Cardiac muscle cell (in vitro differentiated cells and primary cell): ENCODE data around the gene FN3K. TPM values are rescaled to one million over a fixed set of nuclear protein-coding genes. Genes with fewer than 3 reads are reported as not detected.

Source experiments
- DNase-seq, 2 donors: peaks; one replicate each; pipeline versions ENCODE4 v3.0.0 to v3.0.0-alpha.2; 2010 to 2017; ENCODE audit warnings: low read depth in 1 of 2, low spot score in 1 of 2
- H3K27ac ChIP-seq: fragments of 200-600 bp; sonication (generic); 2 replicates; pipeline ENCODE4 v1.5.1; 2016
- H3K27me3 ChIP-seq: fragments of 200-600 bp; sonication (generic); 2 replicates; pipeline ENCODE4 v1.6.0; 2016; ENCODE audit warnings: control low read depth
- H3K36me3 ChIP-seq: fragments of 200-600 bp; sonication (generic); 2 replicates; pipeline ENCODE4 v1.5.1; 2016; ENCODE audit warnings: control low read depth
- H3K4me1 ChIP-seq: fragments of 200-600 bp; sonication (generic); 2 replicates; pipeline ENCODE4 v1.8.1; 2017; ENCODE audit warnings: low read depth, mild to moderate bottlenecking, mixed run types
- H3K4me3 ChIP-seq: fragments of 200-600 bp; sonication (generic); 2 replicates; pipeline ENCODE4 v1.5.1; 2016; ENCODE audit warnings: mild to moderate bottlenecking
- H3K9me3 ChIP-seq: fragments of 200-600 bp; sonication (generic); 2 replicates; pipeline ENCODE4 v1.5.1; 2017; ENCODE audit warnings: low read depth, mild to moderate bottlenecking, control low read depth
- CTCF ChIP-seq: IDR thresholded peaks from 2 replicates; pipeline ENCODE4 v1.5.1; 2012; ENCODE audit warnings: low read depth, mild to moderate bottlenecking, low read length
- polyA plus RNA-seq: library from polyadenylated mRNA; unstranded; fragments of >200 nt; fragmentation: Nextera tagmentation; extraction: Ambion mirVana; gene quantifications from 2 replicates; pipeline ENCODE4 v1.2.1, GENCODE V29; 2016
- total RNA-seq: library from RNA; depleted of rRNA; stranded (reverse); fragments of >200 nt; gene quantifications from 2 replicates; pipeline ENCODE4 v1.2.3, GENCODE V29; 2016

The FN3K gene
- total and polyA plus RNA-seq, 2 experiments from 2014 or later: 10.3 to 20.6 TPM

DNA sequence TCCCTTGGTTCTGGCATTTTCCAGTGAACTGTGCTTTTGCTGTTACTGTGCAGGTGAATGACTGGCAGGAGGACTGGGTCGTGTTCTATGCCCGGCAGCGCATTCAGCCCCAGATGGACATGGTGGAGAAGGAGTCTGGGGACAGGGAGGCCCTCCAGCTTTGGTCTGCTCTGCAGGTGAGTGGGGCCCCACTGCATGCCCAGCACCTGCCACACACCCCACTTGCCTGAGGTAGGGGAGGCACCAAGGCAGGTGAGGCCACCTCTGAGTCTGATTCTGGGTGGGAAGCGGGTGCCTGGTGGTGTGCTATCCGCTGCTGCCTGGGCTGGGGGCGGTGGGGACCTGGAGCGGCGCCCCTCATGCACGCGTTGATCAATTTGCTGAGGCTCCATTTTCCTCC lies 9.0 kb upstream of the FN3K start:
- Histone ChIP-seq H3K27ac (no peak overlapping the region), H3K4me3 (no peak overlapping the region), H3K9me3 (no peaks in the 10 kb centered on the region), H3K27me3 (no peaks in the 10 kb centered on the region), H3K36me3 (peaks cover 3% of the 10 kb centered on the region), H3K4me1 (no peaks in the 10 kb centered on the region)
- TF ChIP-seq CTCF: no peak
- no peak for DNase-seq

- Histone ChIP-seq H3K36me3 (peaks cover 3% of the 10 kb centered on the region), H3K27me3 (no peaks in the 10 kb centered on the region), H3K9me3 (no peaks in the 10 kb centered on the region), H3K4me3 (no peak overlapping the region), H3K27ac (no peak overlapping the region), H3K4me1 (no peaks in the 10 kb centered on the region)
- no peak for TF ChIP-seq CTCF
- DNase-seq: no peak
Measured at GRCh38 chr17:82729479-82730260, 5.7 kb upstream of the FN3K start.

GRCh38 chr17:82732118-82732743 lies 3.2 kb upstream of the FN3K start:
- H3K9me3 ChIP-seq: no peaks in the 10 kb centered on the region
- H3K36me3 ChIP-seq: no peaks in the 10 kb centered on the region
- H3K27me3 ChIP-seq: no peaks in the 10 kb centered on the region
- H3K4me3 ChIP-seq: no peak overlapping the region
- no peak overlapping the region for H3K27ac ChIP-seq
- no peak for DNase-seq
- no peak for TF ChIP-seq CTCF
- no peaks in the 10 kb centered on the region for H3K4me1 ChIP-seq

DNA sequence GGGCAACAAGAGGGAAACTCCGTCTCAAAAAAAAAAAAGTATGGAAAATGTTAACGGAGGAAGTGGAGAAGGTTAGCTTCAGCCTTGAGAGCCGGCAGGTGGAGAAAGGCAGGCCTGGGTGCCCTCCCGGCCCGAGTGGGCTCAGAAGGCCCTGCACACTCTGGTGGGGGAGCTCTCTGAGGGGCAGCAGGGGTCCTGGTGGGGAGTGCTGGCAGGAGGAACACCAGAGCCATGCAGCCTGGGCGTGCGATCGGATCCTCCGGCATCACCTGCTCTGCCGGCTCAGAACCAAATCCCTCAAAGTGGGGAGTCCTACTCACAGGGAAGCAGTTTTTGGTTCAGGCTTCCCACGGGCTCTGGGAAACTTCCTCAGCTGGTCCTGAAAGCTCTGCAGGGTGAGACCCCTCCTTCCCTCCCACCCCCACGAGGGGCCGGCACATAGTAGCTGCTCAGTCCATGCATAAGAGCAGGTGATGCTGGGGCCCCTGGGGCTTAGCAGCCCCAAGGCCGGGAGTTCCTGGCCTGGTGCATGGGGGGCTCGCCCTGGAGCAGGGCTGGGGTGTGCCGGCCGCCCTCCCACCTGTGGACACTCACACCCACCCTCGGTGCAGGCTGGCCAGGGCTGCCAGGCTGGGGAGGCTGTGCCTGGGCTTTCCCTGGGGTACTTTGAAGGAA lies 1.2 kb downstream of the FN3K start:
- Histone ChIP-seq H3K4me3 (no peak overlapping the region), H3K36me3 (peaks cover 19% of the 10 kb centered on the region), H3K27me3 (no peaks in the 10 kb centered on the region), H3K4me1 (no peaks in the 10 kb centered on the region), H3K27ac (no peak overlapping the region), H3K9me3 (no peaks in the 10 kb centered on the region)
- no peak for DNase-seq
- TF ChIP-seq CTCF: no peak

- no peak for TF ChIP-seq CTCF
- Histone ChIP-seq H3K27me3 (no peaks in the 10 kb centered on the region), H3K4me1 (no peaks in the 10 kb centered on the region), H3K27ac (no peak overlapping the region), H3K9me3 (no peaks in the 10 kb centered on the region), H3K4me3 (no peak overlapping the region), H3K36me3 (peaks cover 27% of the 10 kb centered on the region)
- DNase-seq: peak in 1 of 2 donors; percentile 56
Measured at GRCh38 chr17:82737967-82738877, 2.8 kb downstream of the FN3K start.
